ENCODE data around the gene FAM3C.
"Not testable (repeated sequence)": the region's sequence is repeated elsewhere in the genome, so short reads cannot be mapped to it uniquely, and the experiment has no call there.

The FAM3C gene

DNA sequence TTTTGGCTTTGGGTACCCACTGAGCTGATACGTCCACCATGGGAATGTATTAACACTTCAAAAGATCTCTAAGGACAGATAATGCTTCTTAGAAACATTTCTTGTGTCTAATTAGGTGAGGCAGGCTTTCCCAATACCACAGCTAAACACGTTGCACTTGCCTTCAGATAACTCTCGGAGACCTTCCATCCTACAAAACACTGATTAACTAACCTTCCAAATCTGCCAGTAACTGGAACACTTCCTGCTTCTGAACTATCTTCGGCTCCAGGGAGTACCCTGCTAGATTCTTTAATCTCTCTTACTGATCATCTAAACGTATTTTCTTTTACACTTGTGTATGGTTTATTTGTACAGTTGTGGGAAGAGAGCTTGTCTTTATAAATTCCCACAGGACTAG lies 68.4 kb downstream of the FAM3C start:
- H3K9ac ChIP-seq: no peak overlapping the region
- TF ChIP-seq, protein P1, sequence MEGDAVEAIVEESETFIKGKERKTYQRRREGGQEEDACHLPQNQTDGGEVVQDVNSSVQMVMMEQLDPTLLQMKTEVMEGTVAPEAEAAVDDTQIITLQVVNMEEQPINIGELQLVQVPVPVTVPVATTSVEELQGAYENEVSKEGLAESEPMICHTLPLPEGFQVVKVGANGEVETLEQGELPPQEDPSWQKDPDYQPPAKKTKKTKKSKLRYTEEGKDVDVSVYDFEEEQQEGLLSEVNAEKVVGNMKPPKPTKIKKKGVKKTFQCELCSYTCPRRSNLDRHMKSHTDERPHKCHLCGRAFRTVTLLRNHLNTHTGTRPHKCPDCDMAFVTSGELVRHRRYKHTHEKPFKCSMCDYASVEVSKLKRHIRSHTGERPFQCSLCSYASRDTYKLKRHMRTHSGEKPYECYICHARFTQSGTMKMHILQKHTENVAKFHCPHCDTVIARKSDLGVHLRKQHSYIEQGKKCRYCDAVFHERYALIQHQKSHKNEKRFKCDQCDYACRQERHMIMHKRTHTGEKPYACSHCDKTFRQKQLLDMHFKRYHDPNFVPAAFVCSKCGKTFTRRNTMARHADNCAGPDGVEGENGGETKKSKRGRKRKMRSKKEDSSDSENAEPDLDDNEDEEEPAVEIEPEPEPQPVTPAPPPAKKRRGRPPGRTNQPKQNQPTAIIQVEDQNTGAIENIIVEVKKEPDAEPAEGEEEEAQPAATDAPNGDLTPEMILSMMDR (IDR thresholded peaks at IDR 0.05): no peak
- peaks cover 2% of the 10 kb centered on the region for H3K4me1 ChIP-seq
- no peak overlapping the region for H2AFZ ChIP-seq
- H3K36me3 ChIP-seq (ENCODE audit: control insufficient read depth, insufficient read depth, low read length): no peaks in the 10 kb centered on the region
- H3K4me3 ChIP-seq (ENCODE audit: low read depth, low read length): no peak overlapping the region
- H3K79me2 ChIP-seq: no peaks in the 10 kb centered on the region
- H3K9me3 ChIP-seq (ENCODE audit: control insufficient read depth, low read length): no peaks in the 10 kb centered on the region
- H3K27ac ChIP-seq: no peak overlapping the region
- no peaks in the 10 kb centered on the region for H3K27me3 ChIP-seq (ENCODE audit: control insufficient read depth, insufficient read depth, low read length)
- H3K4me2 ChIP-seq (ENCODE audit: low read length): no peak overlapping the region

DNA sequence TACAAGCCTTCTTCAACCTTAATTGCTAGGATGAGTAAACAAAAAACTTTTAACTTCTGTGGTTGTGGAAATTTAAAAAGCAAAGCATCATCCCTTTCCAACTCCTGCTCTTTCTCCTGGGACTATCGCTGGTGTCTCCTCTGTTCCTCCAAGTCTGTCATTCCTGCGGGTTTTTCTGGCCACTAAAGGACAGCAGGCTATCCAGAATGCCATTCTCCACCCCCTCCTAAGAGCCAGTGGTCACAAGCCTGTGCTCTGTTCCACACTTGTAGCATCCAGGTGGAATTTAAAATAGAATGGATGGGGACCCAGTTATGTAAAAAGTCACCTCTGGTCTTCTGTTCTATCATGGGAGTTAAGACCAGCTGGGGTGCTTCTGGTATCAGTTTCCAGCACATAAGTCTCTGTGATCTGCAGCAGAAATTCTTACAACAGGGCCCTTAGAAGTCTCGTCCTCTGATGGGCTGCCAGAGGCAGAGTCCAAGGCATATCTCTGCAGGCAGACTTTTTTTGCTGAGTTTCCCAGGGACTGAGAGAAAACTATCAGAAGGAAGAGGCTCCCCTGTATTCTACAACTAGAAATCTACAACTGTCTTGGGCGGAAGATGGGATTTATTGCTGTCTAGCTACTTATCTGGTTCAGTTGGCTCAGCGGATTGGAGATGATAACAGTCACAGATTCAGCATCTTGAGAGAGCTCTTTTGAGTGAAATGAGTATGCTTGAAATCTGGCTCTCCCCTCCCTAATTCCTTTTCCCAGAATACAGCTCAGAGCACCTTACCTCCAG lies 72.4 kb downstream of the FAM3C start:
- H3K27ac ChIP-seq: no peak overlapping the region
- no peak overlapping the region for H3K9ac ChIP-seq
- no peaks in the 10 kb centered on the region for H3K79me2 ChIP-seq
- TF ChIP-seq, protein P1 (IDR thresholded peaks at IDR 0.05): no peak
- H3K9me3 ChIP-seq (ENCODE audit: control insufficient read depth, low read length): no peaks in the 10 kb centered on the region
- H3K36me3 ChIP-seq (ENCODE audit: control insufficient read depth, insufficient read depth, low read length): no peaks in the 10 kb centered on the region
- no peak overlapping the region for H2AFZ ChIP-seq
- H3K4me1 ChIP-seq: no peaks in the 10 kb centered on the region
- no peak overlapping the region for H3K4me2 ChIP-seq (ENCODE audit: low read length)
- no peaks in the 10 kb centered on the region for H3K27me3 ChIP-seq (ENCODE audit: control insufficient read depth, insufficient read depth, low read length)
- no peak overlapping the region for H3K4me3 ChIP-seq (ENCODE audit: low read depth, low read length)

DNA sequence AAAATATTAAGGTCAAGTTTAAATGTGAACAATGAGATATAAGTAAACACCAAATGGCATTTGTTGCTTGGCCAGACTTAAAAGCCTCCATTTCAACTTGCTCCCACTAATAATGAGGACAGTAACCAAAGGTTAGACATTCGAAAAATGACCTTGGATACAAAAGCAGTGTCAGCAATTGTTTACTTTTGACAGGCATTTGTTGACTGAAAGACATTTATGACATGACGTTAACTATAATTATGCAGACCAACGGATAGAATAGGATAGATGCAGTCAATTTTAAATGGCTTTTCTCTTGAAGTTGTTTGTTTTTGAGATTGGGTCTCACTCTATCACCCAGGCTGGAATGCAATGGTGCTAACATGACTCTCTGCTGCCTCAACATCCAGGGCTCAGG lies 73.6 kb downstream of the FAM3C start:
- no peaks in the 10 kb centered on the region for H3K36me3 ChIP-seq (ENCODE audit: control insufficient read depth, insufficient read depth, low read length)
- no peaks in the 10 kb centered on the region for H3K79me2 ChIP-seq
- no peak overlapping the region for H3K9ac ChIP-seq
- no peak overlapping the region for H2AFZ ChIP-seq
- H3K4me2 ChIP-seq (ENCODE audit: low read length): no peak overlapping the region
- H3K9me3 ChIP-seq (ENCODE audit: control insufficient read depth, low read length): no peaks in the 10 kb centered on the region
- H3K27me3 ChIP-seq (ENCODE audit: control insufficient read depth, insufficient read depth, low read length): no peaks in the 10 kb centered on the region
- no peaks in the 10 kb centered on the region for H3K4me1 ChIP-seq
- no peak overlapping the region for H3K27ac ChIP-seq
- TF ChIP-seq, protein P1 (IDR thresholded peaks at IDR 0.05): no peak
- no peak overlapping the region for H3K4me3 ChIP-seq (ENCODE audit: low read depth, low read length)

DNA sequence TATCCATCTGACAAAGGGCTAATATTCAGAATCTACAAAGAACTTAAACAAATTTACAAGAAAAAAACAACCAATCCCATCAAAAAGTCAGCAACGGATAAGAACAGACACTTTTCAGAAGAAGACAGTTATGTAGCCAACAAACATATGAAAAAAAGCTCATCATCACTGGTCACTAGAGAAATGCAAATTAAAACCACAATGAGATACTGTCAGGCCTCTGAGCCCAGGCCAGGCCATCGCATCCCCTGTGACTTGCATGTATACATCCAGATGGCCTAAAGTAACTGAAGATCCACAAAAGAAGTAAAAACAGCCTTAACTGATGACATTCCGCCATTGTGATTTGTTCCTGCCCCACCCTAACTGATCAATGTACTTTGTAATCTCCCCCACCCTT lies 80.9 kb downstream of the FAM3C start:
- H3K9me3 ChIP-seq (ENCODE audit: control insufficient read depth, low read length); H3K4me1 ChIP-seq; H3K4me2 ChIP-seq (ENCODE audit: low read length); H3K4me3 ChIP-seq (ENCODE audit: low read depth, low read length); H2AFZ ChIP-seq; H3K9ac ChIP-seq; H3K27me3 ChIP-seq (ENCODE audit: control insufficient read depth, insufficient read depth, low read length); H3K27ac ChIP-seq; H3K36me3 ChIP-seq (ENCODE audit: control insufficient read depth, insufficient read depth, low read length); H3K79me2 ChIP-seq: not testable (repeated sequence)

DNA sequence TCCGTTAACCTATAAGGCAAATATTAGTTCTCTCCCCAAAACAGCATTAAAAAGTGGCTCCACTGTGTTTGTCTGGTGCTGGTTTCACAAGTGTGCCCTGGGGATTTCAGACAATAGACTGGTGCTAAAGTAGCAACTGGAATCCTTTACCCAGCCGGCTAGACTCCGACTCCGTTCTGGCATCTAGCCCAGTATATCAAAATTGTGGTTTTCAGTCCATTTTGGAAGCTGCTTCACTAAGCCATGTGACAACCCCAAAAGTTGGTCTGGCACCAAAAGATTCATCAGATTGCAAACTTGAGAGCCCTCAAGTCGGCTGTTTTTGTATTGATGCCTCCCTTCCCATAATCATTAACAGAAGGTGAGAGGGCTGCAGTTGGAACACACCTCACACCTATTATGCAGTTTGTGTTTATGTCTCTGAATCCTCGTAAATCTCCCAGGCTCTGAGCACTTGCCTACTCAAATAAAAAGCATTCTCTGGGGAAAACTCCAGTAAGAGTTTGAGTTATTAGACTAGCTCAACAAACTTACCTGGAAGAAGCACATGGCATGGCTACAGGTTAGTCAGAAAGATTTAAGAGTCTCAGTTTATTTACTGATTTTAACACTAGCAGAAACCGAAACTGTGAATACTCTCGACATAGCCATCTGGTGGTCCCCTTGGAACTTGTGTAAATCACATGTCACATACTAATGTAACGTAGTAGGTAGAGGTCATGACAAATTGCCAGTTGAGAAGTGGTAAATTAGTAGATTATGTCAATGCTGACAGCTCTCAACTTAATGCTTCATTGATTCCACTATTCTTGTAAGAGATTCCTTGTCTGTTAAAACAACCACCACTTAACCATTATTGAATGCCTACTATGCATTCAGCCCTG lies 82.1 kb downstream of the FAM3C start:
- TF ChIP-seq, protein P1 (IDR thresholded peaks at IDR 0.05): no peak
- no peak overlapping the region for H2AFZ ChIP-seq
- H3K9me3 ChIP-seq (ENCODE audit: control insufficient read depth, low read length): no peaks in the 10 kb centered on the region
- no peaks in the 10 kb centered on the region for H3K36me3 ChIP-seq (ENCODE audit: control insufficient read depth, insufficient read depth, low read length)
- no peak overlapping the region for H3K4me3 ChIP-seq (ENCODE audit: low read depth, low read length)
- H3K79me2 ChIP-seq: no peaks in the 10 kb centered on the region
- H3K9ac ChIP-seq: no peak overlapping the region
- H3K4me1 ChIP-seq: no peaks in the 10 kb centered on the region
- H3K4me2 ChIP-seq (ENCODE audit: low read length): no peak overlapping the region
- no peak overlapping the region for H3K27ac ChIP-seq
- no peaks in the 10 kb centered on the region for H3K27me3 ChIP-seq (ENCODE audit: control insufficient read depth, insufficient read depth, low read length)

Data from parathyroid adenoma (tissue), 2 donors.